SK-N-SH (cell line): Measurements from ENCODE around the gene C17orf75. TPM values are rescaled to one million over a fixed set of nuclear protein-coding genes. Genes with fewer than 3 reads are reported as not detected.

Experiments
- CTCF ChIA-PET: fragments of 300-600, 350-600 bp; formaldehyde crosslinking; extraction: SDS; loops from one replicate; lab custom pipeline; 2021; lab: Yijun Ruan, JAX
- POLR2A ChIA-PET: fragments of 350-600 bp; sonication (Branson Sonifier 250); formaldehyde crosslinking; extraction: SDS; loops from one replicate; lab custom pipeline; 2020; ENCODE audit warnings: antibody characterized with exemption, inconsistent platforms; lab: Yijun Ruan, JAX
- DNase-seq: peaks from one replicate; pipeline ENCODE4 v3.0.0; 2012
- H2AFZ ChIP-seq: fragments of 200-600 bp; sonication (generic); 2 replicates; pipeline ENCODE4 v1.8.1; 2016; ENCODE audit warnings: antibody characterized with exemption, mild to moderate bottlenecking, low read depth
- H3F3A ChIP-seq: fragments of 200-600 bp; sonication (generic); replicated peaks from 2 replicates; pipeline ENCODE3; 2016; ENCODE audit warnings: antibody characterized with exemption, mild to moderate bottlenecking; ENCODE audit not compliant: insufficient read depth
- H3K27ac ChIP-seq, 2 experiments: fragments of 200-500 bp in 1 of 2; fragments of 200-600 bp in 1 of 2; sonication (Bioruptor generic) in 1 of 2; sonication (generic), shearing (Covaris generic) in 1 of 2; 2 replicates each; pipeline versions ENCODE4 v1.5.1 to v1.6.1; 2014 to 2016; ENCODE audit warnings: low read depth in 2 of 2, inconsistent platforms in 1 of 2, low read length in 1 of 2, mild to moderate bottlenecking in 1 of 2, mixed read lengths in 1 of 2
- H3K27me3 ChIP-seq: fragments of 200-600 bp; sonication (generic), shearing (Covaris generic); 2 replicates; pipeline ENCODE4 v1.6.1; 2016; ENCODE audit warnings: mixed run types; ENCODE audit not compliant: insufficient read depth
- H3K36me3 ChIP-seq, 2 experiments: fragments of 200-500 bp in 1 of 2; fragments of 200-600 bp in 1 of 2; sonication (Bioruptor generic) in 1 of 2; sonication (generic) in 1 of 2; replicated peaks in 1 of 2; 2 replicates each; pipeline versions ENCODE3 to v1.5.1; 2014 to 2016; ENCODE audit warnings: low read length in 1 of 2, mild to moderate bottlenecking in 1 of 2; ENCODE audit not compliant: insufficient read depth in 2 of 2, control insufficient read depth in 1 of 2
- H3K4me1 ChIP-seq, 2 experiments: fragments of 200-500 bp in 1 of 2; fragments of 200-600 bp in 1 of 2; sonication (Bioruptor generic) in 1 of 2; sonication (generic), shearing (Covaris generic) in 1 of 2; 2 replicates each; pipeline versions ENCODE4 v1.5.1 to v1.6.1; 2014 to 2016; ENCODE audit warnings: low read depth in 1 of 2, low read length in 1 of 2, mixed run types in 1 of 2; ENCODE audit not compliant: insufficient read depth in 2 of 2, control insufficient read depth in 1 of 2
- H3K4me2 ChIP-seq: fragments of 200-600 bp; sonication (generic), shearing (Covaris generic); 2 replicates; pipeline ENCODE4 v1.6.1; 2017; ENCODE audit warnings: mixed run types
- H3K4me3 ChIP-seq, 2 experiments: fragments of 200-500 bp in 1 of 2; fragments of 200-600 bp in 1 of 2; sonication (Bioruptor generic) in 1 of 2; sonication (generic), shearing (Covaris generic) in 1 of 2; 2 replicates each; pipeline versions ENCODE4 v1.5.1 to v1.8.1; 2014 to 2016; ENCODE audit warnings: low read depth in 2 of 2, inconsistent platforms in 1 of 2, low read length in 1 of 2, mild to moderate bottlenecking in 1 of 2, mixed read lengths in 1 of 2, moderate library complexity in 1 of 2
- H3K79me2 ChIP-seq: fragments of 200-600 bp; sonication (generic); 2 replicates; pipeline ENCODE4 v1.8.1; 2017; ENCODE audit warnings: mild to moderate bottlenecking; ENCODE audit not compliant: insufficient read depth
- H3K9ac ChIP-seq: fragments of 200-600 bp; sonication (generic); 2 replicates; pipeline ENCODE4 v1.6.1; 2017; ENCODE audit warnings: mixed run types
- H3K9me2 ChIP-seq: fragments of 200-600 bp; sonication (generic); 2 replicates; pipeline ENCODE4 v1.6.1; 2017; ENCODE audit warnings: mixed run types
- H3K9me3 ChIP-seq: fragments of 200-600 bp; sonication (generic); 2 replicates; pipeline ENCODE4 v1.6.1; 2017; ENCODE audit warnings: mixed run types, mild to moderate bottlenecking, moderate library complexity
- H4K20me1 ChIP-seq: fragments of 200-600 bp; sonication (generic); 2 replicates; pipeline ENCODE4 v1.6.1; 2017; ENCODE audit warnings: mild to moderate bottlenecking, mixed run types; ENCODE audit not compliant: insufficient read depth
- EP300 ChIP-seq, 2 experiments: IDR thresholded peaks; 2 replicates each; pipeline versions ENCODE4 v1.4.0 to v1.6.1; 2012; ENCODE audit warnings: borderline replicate concordance in 1 of 2, low read depth in 1 of 2, low read length in 1 of 2
- EZH2phosphoT487 ChIP-seq: fragments of 200-600 bp; sonication (generic); IDR thresholded peaks from 2 replicates; pipeline ENCODE4 v1.6.1; 2017; ENCODE audit warnings: low read depth, mixed run types, mild to moderate bottlenecking, antibody characterized with exemption, moderate library complexity, borderline replicate concordance
- NFIC ChIP-seq: IDR thresholded peaks from 2 replicates; pipeline ENCODE4 v1.4.0; 2012; ENCODE audit warnings: borderline replicate concordance
- NRF1 ChIP-seq: IDR thresholded peaks from 2 replicates; pipeline ENCODE4 v1.6.1; 2012; ENCODE audit warnings: low read depth, mild to moderate bottlenecking, low read length
- POLR2AphosphoS5 ChIP-seq: IDR thresholded peaks from 2 replicates; pipeline ENCODE4 v1.6.1; 2012; ENCODE audit warnings: low read depth, low read length
- RAD21 ChIP-seq: IDR thresholded peaks from 2 replicates; pipeline ENCODE4 v1.6.1; 2012; ENCODE audit warnings: mild to moderate bottlenecking, low read length
- SIN3A ChIP-seq: IDR thresholded peaks from 2 replicates; pipeline ENCODE4 v1.6.1; 2012; ENCODE audit warnings: low read depth, mild to moderate bottlenecking, low read length, moderate library complexity, borderline replicate concordance
- SMC3 ChIP-seq: IDR thresholded peaks from 2 replicates; pipeline ENCODE4 v1.6.1; 2012; ENCODE audit warnings: low read depth, low read length, improper control_type of control experiment
- WGBS: methylation state at CpG from one replicate; pipeline ENCODE4 v1.1.6; 2017; ENCODE audit warnings: low lambda C conversion rate; 5-methylcytosine and 5-hydroxymethylcytosine counted together
- polyA plus RNA-seq, 3 experiments: library from polyadenylated mRNA; depleted of rRNA; stranded (reverse); fragments of >200 nt; gene quantifications; 2 replicates each; pipeline ENCODE4 v1.2.3, GENCODE V29; 2012
- TF ChIP-seq, protein P1 (sequence below): IDR thresholded peaks from 2 replicates; pipeline ENCODE4 v1.4.0; 2012; ENCODE audit warnings: low read depth, borderline replicate concordance
- TF ChIP-seq, protein P2 (sequence below): fragments of 150-350 bp; IDR thresholded peaks from 2 replicates; pipeline ENCODE4 v1.6.1; 2016; ENCODE audit warnings: mild to moderate bottlenecking, low read depth, low read length
- TF ChIP-seq, protein P3 (sequence below): IDR thresholded peaks from 2 replicates; pipeline ENCODE4 v1.6.1; 2012; ENCODE audit warnings: mild to moderate bottlenecking, low read depth, low read length, moderate library complexity
- TF ChIP-seq, protein P4 (sequence below): fragments of 200-600 bp; sonication (generic); IDR thresholded peaks from 2 replicates; pipeline ENCODE4 v1.6.1; 2017; ENCODE audit warnings: antibody characterized with exemption, mild to moderate bottlenecking, moderate library complexity
- TF ChIP-seq, protein P5 (sequence below): IDR thresholded peaks from 2 replicates; pipeline ENCODE4; 2012
- TF ChIP-seq, protein P6 (sequence below): IDR thresholded peaks from 2 replicates; pipeline ENCODE4 v1.4.0; 2012; ENCODE audit warnings: low read depth

Gene C17orf75
- polyA plus RNA-seq, 1 of the 3 experiments (the other 2 are of a cell fraction) = 14.2 TPM

DNA sequence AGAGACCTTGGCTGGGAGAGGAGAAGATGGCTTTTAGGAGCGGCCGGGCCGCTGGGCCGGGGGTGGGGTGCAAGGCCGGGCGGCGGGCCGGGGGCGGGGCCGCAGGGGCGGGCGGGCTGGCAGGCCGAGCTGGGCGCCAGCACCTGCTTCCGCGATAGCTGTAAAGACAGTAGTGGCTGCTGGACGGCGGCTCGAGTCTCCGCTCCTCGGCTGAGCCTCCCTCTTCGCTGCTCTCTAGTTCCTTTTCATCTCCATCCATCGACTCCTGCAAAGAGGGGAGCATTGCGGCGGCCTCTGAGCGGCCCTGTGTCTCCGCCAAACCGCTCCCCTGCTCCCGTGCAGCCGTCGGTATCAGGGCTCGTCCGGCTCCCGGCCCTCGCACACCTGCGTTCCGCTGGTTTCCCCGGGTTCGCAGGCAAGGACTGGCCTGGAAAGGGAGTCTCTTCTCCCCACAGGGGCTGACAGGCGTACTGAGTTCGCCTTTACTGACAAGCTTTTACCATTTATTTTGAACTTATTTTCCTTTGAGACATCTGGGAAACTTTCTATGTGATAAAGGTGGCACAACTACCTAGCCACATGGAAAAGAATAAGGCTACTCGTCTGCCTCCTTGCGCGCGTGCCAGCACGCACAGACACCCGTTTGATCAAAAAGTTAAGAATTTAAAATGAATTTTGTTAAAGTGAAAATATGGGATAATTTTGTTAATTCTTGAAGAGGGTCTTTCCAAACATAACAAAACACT lies at the start of gene C17orf75 (continued):
- TF ChIP-seq, protein P1, sequence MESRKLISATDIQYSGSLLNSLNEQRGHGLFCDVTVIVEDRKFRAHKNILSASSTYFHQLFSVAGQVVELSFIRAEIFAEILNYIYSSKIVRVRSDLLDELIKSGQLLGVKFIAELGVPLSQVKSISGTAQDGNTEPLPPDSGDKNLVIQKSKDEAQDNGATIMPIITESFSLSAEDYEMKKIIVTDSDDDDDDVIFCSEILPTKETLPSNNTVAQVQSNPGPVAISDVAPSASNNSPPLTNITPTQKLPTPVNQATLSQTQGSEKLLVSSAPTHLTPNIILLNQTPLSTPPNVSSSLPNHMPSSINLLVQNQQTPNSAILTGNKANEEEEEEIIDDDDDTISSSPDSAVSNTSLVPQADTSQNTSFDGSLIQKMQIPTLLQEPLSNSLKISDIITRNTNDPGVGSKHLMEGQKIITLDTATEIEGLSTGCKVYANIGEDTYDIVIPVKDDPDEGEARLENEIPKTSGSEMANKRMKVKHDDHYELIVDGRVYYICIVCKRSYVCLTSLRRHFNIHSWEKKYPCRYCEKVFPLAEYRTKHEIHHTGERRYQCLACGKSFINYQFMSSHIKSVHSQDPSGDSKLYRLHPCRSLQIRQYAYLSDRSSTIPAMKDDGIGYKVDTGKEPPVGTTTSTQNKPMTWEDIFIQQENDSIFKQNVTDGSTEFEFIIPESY = no peak
- TF ChIP-seq EZH2phosphoT487 (no peak), NFIC (0 out of 2 replicates have a peak, but pooled peaks have one; percentile 12), EP300 (IDR thresholded peaks at IDR 0.05; ENCODE audit: borderline replicate concordance in 1 of 2, low read depth in 1 of 2, low read length in 1 of 2) (no peak; a peak in 1 of 4 replicates)
- TF ChIP-seq, protein P2, sequence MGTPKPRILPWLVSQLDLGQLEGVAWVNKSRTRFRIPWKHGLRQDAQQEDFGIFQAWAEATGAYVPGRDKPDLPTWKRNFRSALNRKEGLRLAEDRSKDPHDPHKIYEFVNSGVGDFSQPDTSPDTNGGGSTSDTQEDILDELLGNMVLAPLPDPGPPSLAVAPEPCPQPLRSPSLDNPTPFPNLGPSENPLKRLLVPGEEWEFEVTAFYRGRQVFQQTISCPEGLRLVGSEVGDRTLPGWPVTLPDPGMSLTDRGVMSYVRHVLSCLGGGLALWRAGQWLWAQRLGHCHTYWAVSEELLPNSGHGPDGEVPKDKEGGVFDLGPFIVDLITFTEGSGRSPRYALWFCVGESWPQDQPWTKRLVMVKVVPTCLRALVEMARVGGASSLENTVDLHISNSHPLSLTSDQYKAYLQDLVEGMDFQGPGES = 0 out of 2 replicates have a peak, but pooled peaks have one; percentile 3

DNA sequence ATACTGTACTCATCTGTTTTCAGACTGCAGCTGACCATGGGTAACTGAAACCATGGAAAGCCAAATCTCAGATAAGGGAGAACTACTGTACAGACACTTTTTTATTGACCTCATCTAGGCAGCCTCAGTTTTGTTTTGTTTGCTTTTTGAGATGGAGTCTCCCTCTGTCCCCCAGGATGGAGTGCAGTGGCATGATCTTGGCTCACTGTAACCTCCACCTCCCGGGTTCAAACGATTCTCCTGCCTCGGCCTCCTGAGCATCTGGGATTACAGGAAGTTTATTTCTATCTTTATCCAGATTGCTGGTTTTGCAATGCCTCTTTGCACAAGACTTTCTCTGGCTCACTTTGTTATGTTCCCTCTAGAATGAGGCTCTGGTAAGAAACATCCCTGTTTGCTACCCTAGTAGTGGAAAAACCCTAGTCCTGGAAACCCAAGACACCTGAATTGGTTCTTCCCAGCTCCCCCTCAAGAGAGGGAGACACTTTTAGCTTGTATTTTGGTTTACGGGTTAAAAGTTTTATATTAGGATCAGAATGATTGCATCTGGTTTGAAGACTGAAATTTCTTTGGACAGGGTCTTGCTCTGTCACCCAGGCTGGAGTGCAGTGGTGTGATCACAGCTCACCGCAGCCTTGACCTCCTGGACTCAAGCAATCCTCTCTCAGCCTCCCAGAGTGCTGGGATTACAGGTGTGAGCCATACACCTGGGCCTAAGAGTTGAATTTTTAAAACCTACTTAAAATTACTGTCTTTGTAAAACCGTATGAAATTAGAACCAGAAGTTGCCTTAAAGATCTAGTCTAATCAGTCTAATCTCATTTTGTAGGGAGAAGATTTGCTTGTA lies 46.9 kb upstream of the C17orf75 start:
- H3K4me3 ChIP-seq = no peak overlapping the region
- H3K9ac ChIP-seq = no peak overlapping the region
- POLR2A ChIA-PET = no interaction called here
- peaks cover 0 to 37% of the 10 kb centered on the region in 2 experiments for H3K36me3 ChIP-seq
- H3K27me3 ChIP-seq = no peaks in the 10 kb centered on the region
- no peak overlapping the region for H3K27ac ChIP-seq
- no peaks in the 10 kb centered on the region for H3K9me3 ChIP-seq
- 95% methylated on average over 6 of the region's 6 CpGs for WGBS
- CTCF ChIA-PET = no interaction called here
- no peak overlapping the region for H3K4me2 ChIP-seq
- H4K20me1 ChIP-seq = no peaks in the 10 kb centered on the region
- H3K4me1 ChIP-seq = no peaks in the 10 kb centered on the region
- peaks cover 22% of the 10 kb centered on the region for H3F3A ChIP-seq
- no peak for DNase-seq
- H2AFZ ChIP-seq = no peak overlapping the region
- no peaks in the 10 kb centered on the region for H3K79me2 ChIP-seq
- H3K9me2 ChIP-seq = no peaks in the 10 kb centered on the region
- TF ChIP-seq POLR2AphosphoS5 (no peak), NRF1 (no peak), EP300 (IDR thresholded peaks at IDR 0.05; ENCODE audit: borderline replicate concordance in 1 of 2, low read depth in 1 of 2, low read length in 1 of 2) (no peak), EZH2phosphoT487 (no peak), SIN3A (no peak), SMC3 (no peak), RAD21 (no peak), NFIC (no peak)
- TF ChIP-seq, protein P2 = no peak
- TF ChIP-seq, protein P3, sequence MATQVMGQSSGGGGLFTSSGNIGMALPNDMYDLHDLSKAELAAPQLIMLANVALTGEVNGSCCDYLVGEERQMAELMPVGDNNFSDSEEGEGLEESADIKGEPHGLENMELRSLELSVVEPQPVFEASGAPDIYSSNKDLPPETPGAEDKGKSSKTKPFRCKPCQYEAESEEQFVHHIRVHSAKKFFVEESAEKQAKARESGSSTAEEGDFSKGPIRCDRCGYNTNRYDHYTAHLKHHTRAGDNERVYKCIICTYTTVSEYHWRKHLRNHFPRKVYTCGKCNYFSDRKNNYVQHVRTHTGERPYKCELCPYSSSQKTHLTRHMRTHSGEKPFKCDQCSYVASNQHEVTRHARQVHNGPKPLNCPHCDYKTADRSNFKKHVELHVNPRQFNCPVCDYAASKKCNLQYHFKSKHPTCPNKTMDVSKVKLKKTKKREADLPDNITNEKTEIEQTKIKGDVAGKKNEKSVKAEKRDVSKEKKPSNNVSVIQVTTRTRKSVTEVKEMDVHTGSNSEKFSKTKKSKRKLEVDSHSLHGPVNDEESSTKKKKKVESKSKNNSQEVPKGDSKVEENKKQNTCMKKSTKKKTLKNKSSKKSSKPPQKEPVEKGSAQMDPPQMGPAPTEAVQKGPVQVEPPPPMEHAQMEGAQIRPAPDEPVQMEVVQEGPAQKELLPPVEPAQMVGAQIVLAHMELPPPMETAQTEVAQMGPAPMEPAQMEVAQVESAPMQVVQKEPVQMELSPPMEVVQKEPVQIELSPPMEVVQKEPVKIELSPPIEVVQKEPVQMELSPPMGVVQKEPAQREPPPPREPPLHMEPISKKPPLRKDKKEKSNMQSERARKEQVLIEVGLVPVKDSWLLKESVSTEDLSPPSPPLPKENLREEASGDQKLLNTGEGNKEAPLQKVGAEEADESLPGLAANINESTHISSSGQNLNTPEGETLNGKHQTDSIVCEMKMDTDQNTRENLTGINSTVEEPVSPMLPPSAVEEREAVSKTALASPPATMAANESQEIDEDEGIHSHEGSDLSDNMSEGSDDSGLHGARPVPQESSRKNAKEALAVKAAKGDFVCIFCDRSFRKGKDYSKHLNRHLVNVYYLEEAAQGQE = no peak
- TF ChIP-seq, protein P4, sequence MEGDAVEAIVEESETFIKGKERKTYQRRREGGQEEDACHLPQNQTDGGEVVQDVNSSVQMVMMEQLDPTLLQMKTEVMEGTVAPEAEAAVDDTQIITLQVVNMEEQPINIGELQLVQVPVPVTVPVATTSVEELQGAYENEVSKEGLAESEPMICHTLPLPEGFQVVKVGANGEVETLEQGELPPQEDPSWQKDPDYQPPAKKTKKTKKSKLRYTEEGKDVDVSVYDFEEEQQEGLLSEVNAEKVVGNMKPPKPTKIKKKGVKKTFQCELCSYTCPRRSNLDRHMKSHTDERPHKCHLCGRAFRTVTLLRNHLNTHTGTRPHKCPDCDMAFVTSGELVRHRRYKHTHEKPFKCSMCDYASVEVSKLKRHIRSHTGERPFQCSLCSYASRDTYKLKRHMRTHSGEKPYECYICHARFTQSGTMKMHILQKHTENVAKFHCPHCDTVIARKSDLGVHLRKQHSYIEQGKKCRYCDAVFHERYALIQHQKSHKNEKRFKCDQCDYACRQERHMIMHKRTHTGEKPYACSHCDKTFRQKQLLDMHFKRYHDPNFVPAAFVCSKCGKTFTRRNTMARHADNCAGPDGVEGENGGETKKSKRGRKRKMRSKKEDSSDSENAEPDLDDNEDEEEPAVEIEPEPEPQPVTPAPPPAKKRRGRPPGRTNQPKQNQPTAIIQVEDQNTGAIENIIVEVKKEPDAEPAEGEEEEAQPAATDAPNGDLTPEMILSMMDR = no peak
- TF ChIP-seq, protein P5, sequence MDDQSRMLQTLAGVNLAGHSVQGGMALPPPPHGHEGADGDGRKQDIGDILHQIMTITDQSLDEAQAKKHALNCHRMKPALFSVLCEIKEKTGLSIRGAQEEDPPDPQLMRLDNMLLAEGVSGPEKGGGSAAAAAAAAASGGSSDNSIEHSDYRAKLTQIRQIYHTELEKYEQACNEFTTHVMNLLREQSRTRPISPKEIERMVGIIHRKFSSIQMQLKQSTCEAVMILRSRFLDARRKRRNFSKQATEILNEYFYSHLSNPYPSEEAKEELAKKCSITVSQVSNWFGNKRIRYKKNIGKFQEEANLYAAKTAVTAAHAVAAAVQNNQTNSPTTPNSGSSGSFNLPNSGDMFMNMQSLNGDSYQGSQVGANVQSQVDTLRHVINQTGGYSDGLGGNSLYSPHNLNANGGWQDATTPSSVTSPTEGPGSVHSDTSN = no peak
- TF ChIP-seq, protein P6, sequence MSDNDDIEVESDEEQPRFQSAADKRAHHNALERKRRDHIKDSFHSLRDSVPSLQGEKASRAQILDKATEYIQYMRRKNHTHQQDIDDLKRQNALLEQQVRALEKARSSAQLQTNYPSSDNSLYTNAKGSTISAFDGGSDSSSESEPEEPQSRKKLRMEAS = no peak
